Smooth muscle cell (in vitro differentiated cells): ENCODE measurements around the gene SPRR1B. TPM values are rescaled to one million over a fixed set of nuclear protein-coding genes. Genes with fewer than 3 reads are reported as not detected.

Source experiments
- DNase-seq: peaks from one replicate; lab custom pipeline; 2025; ENCODE audit not compliant: unreplicated experiment; lab: John Stamatoyannopoulos, UW
- H2AFZ ChIP-seq: fragments of 200-600 bp; sonication (generic); 2 replicates; pipeline ENCODE4 v1.6.0; 2016; ENCODE audit warnings: antibody characterized with exemption, low read depth, mild to moderate bottlenecking
- H3F3A ChIP-seq: fragments of 200-600 bp; sonication (generic); 2 replicates; pipeline ENCODE4 v1.6.0; 2017; ENCODE audit warnings: antibody characterized with exemption, low read depth
- H3K27ac ChIP-seq: fragments of 200-600 bp; sonication (generic); 2 replicates; pipeline ENCODE4 v1.5.1; 2016; ENCODE audit warnings: low read depth, mild to moderate bottlenecking
- H3K27me3 ChIP-seq: fragments of 200-600 bp; sonication (generic); 2 replicates; pipeline ENCODE4 v1.6.1; 2016; ENCODE audit warnings: low read depth, mild to moderate bottlenecking
- H3K36me3 ChIP-seq: fragments of 200-600 bp; sonication (generic); 2 replicates; pipeline ENCODE4 v1.5.1; 2016; ENCODE audit warnings: low read depth
- H3K4me1 ChIP-seq: fragments of 200-600 bp; sonication (generic); 2 replicates; pipeline ENCODE4 v1.5.1; 2016; ENCODE audit warnings: low read depth
- H3K4me2 ChIP-seq: fragments of 200-600 bp; sonication (generic); 2 replicates; pipeline ENCODE4 v1.6.0; 2016; ENCODE audit warnings: mild to moderate bottlenecking
- H3K4me3 ChIP-seq: fragments of 200-600 bp; sonication (generic); 2 replicates; pipeline ENCODE4 v1.5.1; 2016; ENCODE audit warnings: mild to moderate bottlenecking
- H3K79me2 ChIP-seq: fragments of 200-600 bp; sonication (generic); 2 replicates; pipeline ENCODE4 v1.6.0; 2016; ENCODE audit warnings: low read depth, mild to moderate bottlenecking
- H3K9ac ChIP-seq: fragments of 200-600 bp; sonication (generic); 2 replicates; pipeline ENCODE4 v1.6.0; 2016; ENCODE audit warnings: low read depth
- H3K9me3 ChIP-seq: fragments of 200-600 bp; sonication (generic); replicated peaks from 2 replicates; pipeline ENCODE4 v1.5.1; 2016; ENCODE audit warnings: low read depth
- H4K20me1 ChIP-seq: fragments of 200-600 bp; sonication (generic); 2 replicates; pipeline ENCODE4 v1.6.0; 2016; ENCODE audit warnings: low read depth
- WGBS: methylation state at CpG from one replicate; pipeline ENCODE4 v1.1.7; 2016; ENCODE audit warnings: low lambda C conversion rate; 5-methylcytosine and 5-hydroxymethylcytosine counted together
- polyA plus RNA-seq: library from polyadenylated mRNA; unstranded; fragments of >200 nt; fragmentation: Nextera tagmentation; extraction: Ambion mirVana; gene quantifications from 2 replicates; pipeline ENCODE4 v1.2.1, GENCODE V29; 2016
- small RNA-seq: library from RNA; depleted of rRNA; stranded (forward); fragments of <200 nt; gene quantifications from one replicate; pipeline ENCODE3, GENCODE V24; 2014
- total RNA-seq: library from RNA; depleted of rRNA; stranded (reverse); fragments of >200 nt; gene quantifications from 2 replicates; pipeline ENCODE4 v1.2.3, GENCODE V29; 2014
- TF ChIP-seq, protein P1 (sequence below): fragments of 200-600 bp; sonication (generic); IDR thresholded peaks from 2 replicates; pipeline ENCODE4 v1.5.1; 2017; ENCODE audit warnings: borderline replicate concordance, mild to moderate bottlenecking, antibody characterized with exemption; ENCODE audit not compliant: insufficient read depth, poor library complexity, severe bottlenecking

SPRR1B gene
- total and polyA plus RNA-seq, 2 experiments from 2014 or later, result 46.5 to 82.8 TPM

DNA sequence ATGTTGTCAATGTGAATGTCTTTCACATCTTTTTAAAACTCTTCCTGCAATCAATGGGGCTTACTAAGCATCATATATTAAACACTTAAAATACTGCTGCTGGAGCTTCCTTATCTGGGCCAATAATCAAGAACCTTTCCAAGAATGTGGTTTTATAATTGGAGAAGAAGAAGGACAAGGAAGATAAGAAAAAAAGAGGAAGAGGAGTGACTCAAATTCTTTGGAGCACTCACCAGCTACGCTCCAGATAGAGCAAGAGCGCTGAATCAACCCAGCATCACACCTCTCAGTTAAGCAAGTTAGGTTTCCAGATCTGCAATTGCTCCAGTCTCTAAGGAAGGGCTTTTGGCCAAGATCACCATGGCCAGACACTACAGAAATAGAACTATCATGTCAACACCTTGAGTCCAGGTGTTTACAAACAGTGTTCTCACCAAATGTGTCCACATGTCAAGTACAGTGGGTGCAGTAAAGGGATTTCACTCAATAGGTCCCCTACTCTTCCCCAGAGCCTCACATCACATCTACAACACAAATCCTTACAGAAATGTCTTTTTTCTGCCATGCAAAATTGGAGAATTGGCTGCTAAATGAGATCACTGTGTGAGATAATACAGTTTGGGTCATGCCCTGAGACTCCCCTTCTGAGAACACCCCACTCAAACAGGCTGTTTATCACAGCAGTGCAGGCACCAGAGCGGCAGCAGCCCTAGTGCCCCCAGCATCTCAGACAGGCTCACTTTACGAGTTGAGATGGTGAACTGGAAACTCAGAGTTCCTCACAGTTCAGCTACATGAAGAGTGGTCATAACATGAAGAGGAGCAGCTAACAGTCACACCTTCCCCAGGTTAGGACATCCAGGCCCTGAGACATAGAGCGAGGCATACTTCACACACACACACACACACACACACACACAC, 42.1 kb downstream of the SPRR1B start:
- WGBS, result 61% methylated on average over 5 of the region's 5 CpGs

DNA sequence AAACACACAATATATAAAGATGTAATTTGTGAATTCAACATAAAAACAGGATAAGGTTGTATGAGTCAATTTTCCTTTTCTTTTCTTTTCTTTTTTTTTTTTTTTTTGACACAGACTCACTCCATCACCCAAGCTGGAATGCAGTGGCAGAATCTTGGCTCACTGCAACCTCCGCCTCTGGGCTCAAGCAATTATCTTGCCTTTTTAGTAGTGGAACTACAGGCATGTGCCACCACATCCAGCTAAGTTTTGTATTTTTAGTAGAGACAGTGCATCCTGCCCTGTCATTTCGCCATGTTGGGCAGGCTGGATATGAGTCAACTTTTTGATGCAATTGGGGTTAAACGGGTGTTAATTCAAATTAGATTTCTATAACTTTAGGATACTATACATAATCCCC, 50.7 kb downstream of the SPRR1B start:
- Histone ChIP-seq H3K9ac (no peak overlapping the region), H3K27me3 (no peaks in the 10 kb centered on the region), H3K79me2 (no peaks in the 10 kb centered on the region), H3K27ac (no peak overlapping the region), H3K4me3 (no peak overlapping the region), H3F3A (no peaks in the 10 kb centered on the region), H3K9me3 (no peaks in the 10 kb centered on the region), H4K20me1 (no peaks in the 10 kb centered on the region), H3K36me3 (no peaks in the 10 kb centered on the region), H3K4me1 (no peaks in the 10 kb centered on the region), H2AFZ (no peak overlapping the region), H3K4me2 (no peak overlapping the region)
- no peak for DNase-seq
- TF ChIP-seq, protein P1, sequence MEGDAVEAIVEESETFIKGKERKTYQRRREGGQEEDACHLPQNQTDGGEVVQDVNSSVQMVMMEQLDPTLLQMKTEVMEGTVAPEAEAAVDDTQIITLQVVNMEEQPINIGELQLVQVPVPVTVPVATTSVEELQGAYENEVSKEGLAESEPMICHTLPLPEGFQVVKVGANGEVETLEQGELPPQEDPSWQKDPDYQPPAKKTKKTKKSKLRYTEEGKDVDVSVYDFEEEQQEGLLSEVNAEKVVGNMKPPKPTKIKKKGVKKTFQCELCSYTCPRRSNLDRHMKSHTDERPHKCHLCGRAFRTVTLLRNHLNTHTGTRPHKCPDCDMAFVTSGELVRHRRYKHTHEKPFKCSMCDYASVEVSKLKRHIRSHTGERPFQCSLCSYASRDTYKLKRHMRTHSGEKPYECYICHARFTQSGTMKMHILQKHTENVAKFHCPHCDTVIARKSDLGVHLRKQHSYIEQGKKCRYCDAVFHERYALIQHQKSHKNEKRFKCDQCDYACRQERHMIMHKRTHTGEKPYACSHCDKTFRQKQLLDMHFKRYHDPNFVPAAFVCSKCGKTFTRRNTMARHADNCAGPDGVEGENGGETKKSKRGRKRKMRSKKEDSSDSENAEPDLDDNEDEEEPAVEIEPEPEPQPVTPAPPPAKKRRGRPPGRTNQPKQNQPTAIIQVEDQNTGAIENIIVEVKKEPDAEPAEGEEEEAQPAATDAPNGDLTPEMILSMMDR, result no peak
- 70% methylated on average over 3 of the region's 3 CpGs for WGBS

More for the DNA sequence above, 42.1 kb downstream of the SPRR1B start:
- no peak overlapping the region for H3K4me2 ChIP-seq
- H3K79me2 ChIP-seq, result no peaks in the 10 kb centered on the region
- no peak for DNase-seq
- no peak overlapping the region for H3K4me3 ChIP-seq
- TF ChIP-seq, protein P1, result no peak
- no peaks in the 10 kb centered on the region for H4K20me1 ChIP-seq
- no peak overlapping the region for H3K27ac ChIP-seq
- H3K4me1 ChIP-seq, result no peaks in the 10 kb centered on the region
- no peak overlapping the region for H3K9ac ChIP-seq
- no peaks in the 10 kb centered on the region for H3K9me3 ChIP-seq
- no peaks in the 10 kb centered on the region for H3K36me3 ChIP-seq
- H3K27me3 ChIP-seq, result no peaks in the 10 kb centered on the region
- H3F3A ChIP-seq, result no peaks in the 10 kb centered on the region
- no peak overlapping the region for H2AFZ ChIP-seq

Small RNAs within 50 kb of the gene (small RNA-seq; reads per million reads assigned to genes)
- gene AL356867.1, result not detected
- not detected for gene RF00322
- gene SPRR1A, result not detected

Other genes starting within 250 kb of the SPRR1B start
- gene LCE1E, start 244.9 kb upstream of the SPRR1B start, total RNA-seq, result not detected in 2 replicates
- gene LCE1E, start 244.9 kb upstream of the SPRR1B start, polyA plus RNA-seq, result not detected in 2 replicates
- not detected in 2 replicates for gene LCE1D, start 234.5 kb upstream of the SPRR1B start, total RNA-seq
- not detected in 2 replicates for gene LCE1D, start 234.5 kb upstream of the SPRR1B start, polyA plus RNA-seq
- gene LCE1C, start 224.6 kb upstream of the SPRR1B start, total RNA-seq, result not detected in 2 replicates
- gene LCE1C, start 224.6 kb upstream of the SPRR1B start, polyA plus RNA-seq, result not detected in 2 replicates
- not detected in 2 replicates for gene LCE1B, start 219.2 kb upstream of the SPRR1B start, total RNA-seq
- not detected in 2 replicates for gene LCE1B, start 219.2 kb upstream of the SPRR1B start, polyA plus RNA-seq
- gene LCE1A, start 203.7 kb upstream of the SPRR1B start, total RNA-seq, result not detected in 2 replicates
- not detected in 2 replicates for gene LCE1A, start 203.7 kb upstream of the SPRR1B start, polyA plus RNA-seq
- not detected in 2 replicates for gene LCE6A, start 188.3 kb upstream of the SPRR1B start, total RNA-seq
- gene LCE6A, start 188.3 kb upstream of the SPRR1B start, polyA plus RNA-seq, result not detected in 2 replicates
- gene LCE7A, start 171.2 kb upstream of the SPRR1B start, total RNA-seq, result not detected in 2 replicates
- not detected in 2 replicates for gene LCE7A, start 171.2 kb upstream of the SPRR1B start, polyA plus RNA-seq
- not detected in 2 replicates for gene SMCP, start 152.9 kb upstream of the SPRR1B start, total RNA-seq
- not detected in 2 replicates for gene SMCP, start 152.9 kb upstream of the SPRR1B start, polyA plus RNA-seq
- 0.67 and 0.94 TPM in 2 replicates for gene IVL, start 122.7 kb upstream of the SPRR1B start, total RNA-seq
- 0.45 and 0.47 TPM in 2 replicates for gene IVL, start 122.7 kb upstream of the SPRR1B start, polyA plus RNA-seq
- gene SPRR5, start 84.0 kb upstream of the SPRR1B start, total RNA-seq, result 3.2 TPM in 1 of 2 replicates, not detected in the other
- gene SPRR5, start 84.0 kb upstream of the SPRR1B start, polyA plus RNA-seq, result 0.22 TPM in 1 of 2 replicates, not detected in the other
- 5.9 TPM in 1 of 2 replicates, not detected in the other for gene SPRR4, start 60.6 kb upstream of the SPRR1B start, total RNA-seq
- 0.43 TPM in 1 of 2 replicates, not detected in the other for gene SPRR4, start 60.6 kb upstream of the SPRR1B start, polyA plus RNA-seq
- not detected in 2 replicates for gene SPRR1A, start 47.1 kb upstream of the SPRR1B start, total RNA-seq
- gene SPRR1A, start 47.1 kb upstream of the SPRR1B start, polyA plus RNA-seq, result 14.9 and 18.0 TPM in 2 replicates
- gene SPRR3, start 29.5 kb upstream of the SPRR1B start, total RNA-seq, result 55.2 and 107 TPM in 2 replicates
- 15.3 and 24.9 TPM in 2 replicates for gene SPRR3, start 29.5 kb upstream of the SPRR1B start, polyA plus RNA-seq
- 8.8 and 12.4 TPM in 2 replicates for gene SPRR2D, start 9.9 kb downstream of the SPRR1B start, total RNA-seq
- gene SPRR2D, start 9.9 kb downstream of the SPRR1B start, polyA plus RNA-seq, result 8.1 and 16.9 TPM in 2 replicates
- gene SPRR2A, start 26.3 kb downstream of the SPRR1B start, total RNA-seq, result not detected in 2 replicates
- 0.45 and 1.5 TPM in 2 replicates for gene SPRR2A, start 26.3 kb downstream of the SPRR1B start, polyA plus RNA-seq
- gene SPRR2B, start 40.4 kb downstream of the SPRR1B start, total RNA-seq, result not detected in 2 replicates
- 2.8 TPM in 1 of 2 replicates, not detected in the other for gene SPRR2B, start 40.4 kb downstream of the SPRR1B start, polyA plus RNA-seq
- 1.4 TPM in 1 of 2 replicates, not detected in the other for gene SPRR2E, start 63.3 kb downstream of the SPRR1B start, total RNA-seq
- gene SPRR2E, start 63.3 kb downstream of the SPRR1B start, polyA plus RNA-seq, result 2.7 and 8.5 TPM in 2 replicates
- gene SPRR2F, start 82.3 kb downstream of the SPRR1B start, total RNA-seq, result not detected in 2 replicates
- not detected in 2 replicates for gene SPRR2F, start 82.3 kb downstream of the SPRR1B start, polyA plus RNA-seq
- gene SPRR2G, start 119.7 kb downstream of the SPRR1B start, total RNA-seq, result 22.0 and 39.7 TPM in 2 replicates
- gene SPRR2G, start 119.7 kb downstream of the SPRR1B start, polyA plus RNA-seq, result 35.4 and 103 TPM in 2 replicates
- gene LELP1, start 172.2 kb downstream of the SPRR1B start, total RNA-seq, result not detected in 2 replicates
- not detected in 2 replicates for gene LELP1, start 172.2 kb downstream of the SPRR1B start, polyA plus RNA-seq
- gene PRR9, start 186.4 kb downstream of the SPRR1B start, total RNA-seq, result 7.4 and 9.0 TPM in 2 replicates
- gene PRR9, start 186.4 kb downstream of the SPRR1B start, polyA plus RNA-seq, result 1.0 and 3.0 TPM in 2 replicates
- not detected in 2 replicates for gene LORICRIN, start 228.5 kb downstream of the SPRR1B start, total RNA-seq
- not detected in 2 replicates for gene LORICRIN, start 228.5 kb downstream of the SPRR1B start, polyA plus RNA-seq